ENCODE results near the gene USH1C. TPM values are rescaled to one million over a fixed set of nuclear protein-coding genes. Genes with fewer than 3 reads are reported as not detected.

Gene USH1C
- total RNA-seq, 1 donor from 2014 or later: not detected

GRCh38 chr11:17532784-17533183 is 11.4 kb downstream of the USH1C start:
- no peaks in the 10 kb centered on the region for H3K36me3 ChIP-seq
- intact Hi-C loops (cut with DNase I): no loop called here
- DNase-seq (ENCODE audit: low spot score in 2 of 2): no peak
- H3K27me3 ChIP-seq: no peaks in the 10 kb centered on the region
- no peak for TF ChIP-seq CTCF (IDR thresholded peaks at IDR 0.05)
- no peak overlapping the region for H3K27ac ChIP-seq
- H3K4me3 ChIP-seq: no peak overlapping the region
- no peaks in the 10 kb centered on the region for H3K9me3 ChIP-seq
- no peaks in the 10 kb centered on the region for H3K4me1 ChIP-seq

- Histone ChIP-seq H3K27me3 (no peaks in the 10 kb centered on the region), H3K4me1 (no peaks in the 10 kb centered on the region), H3K27ac (no peak overlapping the region), H3K36me3 (no peaks in the 10 kb centered on the region), H3K4me3 (no peak overlapping the region), H3K9me3 (no peaks in the 10 kb centered on the region)
- TF ChIP-seq CTCF (IDR thresholded peaks at IDR 0.05): no peak
- no peak for DNase-seq (ENCODE audit: low spot score in 2 of 2)
- intact Hi-C loops (cut with DNase I): no loop called here
These were observed 12.5 kb downstream of the USH1C start for GRCh38 chr11:17531636-17532113.

- DNase-seq (ENCODE audit: low spot score in 2 of 2): no peak
- Histone ChIP-seq H3K9me3 (no peaks in the 10 kb centered on the region), H3K27ac (no peak overlapping the region), H3K27me3 (no peaks in the 10 kb centered on the region), H3K4me3 (no peak overlapping the region), H3K36me3 (no peaks in the 10 kb centered on the region), H3K4me1 (no peaks in the 10 kb centered on the region)
- intact Hi-C loops (cut with DNase I): no loop called here
- no peak for TF ChIP-seq CTCF (IDR thresholded peaks at IDR 0.05)
These were observed 13.1 kb downstream of the USH1C start for GRCh38 chr11:17531071-17531600.

- H3K36me3 ChIP-seq: no peaks in the 10 kb centered on the region
- no peaks in the 10 kb centered on the region for H3K9me3 ChIP-seq
- H3K4me3 ChIP-seq: no peak overlapping the region
- no peaks in the 10 kb centered on the region for H3K27me3 ChIP-seq
- intact Hi-C loops (cut with DNase I): no loop called here
- no peaks in the 10 kb centered on the region for H3K4me1 ChIP-seq
- TF ChIP-seq CTCF (IDR thresholded peaks at IDR 0.05): no peak
- no peak overlapping the region for H3K27ac ChIP-seq
- DNase-seq (ENCODE audit: low spot score in 2 of 2): no peak
These were observed 14.4 kb downstream of the USH1C start for GRCh38 chr11:17529844-17530185.

- no peaks in the 10 kb centered on the region for H3K36me3 ChIP-seq
- no peaks in the 10 kb centered on the region for H3K9me3 ChIP-seq
- no peak for DNase-seq (ENCODE audit: low spot score in 2 of 2)
- no peaks in the 10 kb centered on the region for H3K4me1 ChIP-seq
- TF ChIP-seq CTCF (IDR thresholded peaks at IDR 0.05): no peak
- H3K27me3 ChIP-seq: no peaks in the 10 kb centered on the region
- no peak overlapping the region for H3K4me3 ChIP-seq
- intact Hi-C loops (cut with DNase I): no loop called here
- H3K27ac ChIP-seq: no peak overlapping the region
These were observed 15.0 kb downstream of the USH1C start for GRCh38 chr11:17528906-17529843.
